Right lobe of liver (tissue), 6 donors: ENCODE data around the gene SH3GL3. TPM values are rescaled to one million over a fixed set of nuclear protein-coding genes. Genes with fewer than 3 reads are reported as not detected.

Experiments used
- ATAC-seq, 4 donors: fragments of 200-7000 bp; cut with Tn5 transposase; one replicate each; pipeline ENCODE4 v1.9.1; 2020; ENCODE audit warnings: mild to moderate bottlenecking in 4 of 4, moderate library complexity in 4 of 4
- DNase-seq, 3 donors: peaks; one replicate each; pipeline ENCODE4 v3.0.0-alpha.2; 2020
- H3K27ac ChIP-seq, 3 donors: fragments of 200-600 bp; one replicate each; pipeline ENCODE4 v1.8.0; 2022
- H3K27me3 ChIP-seq, 2 donors: fragments of 200-600 bp; one replicate each; pipeline ENCODE4 v1.8.0; 2022
- H3K36me3 ChIP-seq, 4 donors: fragments of 200-600 bp; sonication (generic) in 1 of 4; one replicate each; pipeline versions ENCODE4 v1.5.1 to v1.8.0; 2017 to 2022; ENCODE audit warnings: control low read depth in 1 of 4
- H3K4me1 ChIP-seq, 4 donors: fragments of 200-600 bp; sonication (generic) in 1 of 4; one replicate each; pipeline versions ENCODE4 v1.5.1 to v1.8.0; 2017 to 2022; ENCODE audit warnings: control low read depth in 1 of 4
- H3K4me3 ChIP-seq, 3 donors: fragments of 200-600 bp; one replicate each; pipeline ENCODE4 v1.8.0; 2022
- H3K9me3 ChIP-seq, 4 donors: fragments of 200-600 bp; sonication (generic) in 1 of 4; one replicate each; pipeline versions ENCODE4 v1.5.1 to v1.8.0; 2017 to 2022; ENCODE audit warnings: control low read depth in 1 of 4
- CTCF ChIP-seq, 4 donors: fragments of 200-600 bp in 3 of 4; fragments of 450-650 bp in 1 of 4; IDR thresholded peaks; one replicate each; pipeline versions ENCODE4 v1.5.1 to v1.8.0; 2016 to 2022; ENCODE audit warnings: antibody characterized with exemption in 4 of 4, mild to moderate bottlenecking in 2 of 4
- POLR2A ChIP-seq: fragments of 450-650 bp; IDR thresholded peaks from one replicate; pipeline ENCODE4 v1.6.1; 2017; ENCODE audit warnings: antibody characterized with exemption, mild to moderate bottlenecking
- WGBS: methylation state at CpG from one replicate; pipeline ENCODE4 v1.1.6; 2018; ENCODE audit warnings: low coverage, low lambda C conversion rate; ENCODE audit not compliant: insufficient coverage; ENCODE audit errors: missing lambda C conversion rate; 5-methylcytosine and 5-hydroxymethylcytosine counted together
- intact Hi-C, 2 donors: fragments of 100-400 bp; cut with DNase I; formaldehyde crosslinking; loops; one replicate each; pipeline versions ENCODE4 v1.11.2 to v1.14.1; 2022
- total RNA-seq, 6 experiments: library from RNA; depleted of rRNA in 2 of 6; stranded (reverse); fragments of >200 nt in 2 of 6; fragmentation: NEBNext Ultra II Directional in 3 of 6; extraction: Animal tissue kit (Norgen Biotek cat#: 25700) in 3 of 6; gene quantifications; one replicate each; pipeline versions ENCODE4 v1.1.0 to v1.2.4, GENCODE V29; 2016 to 2023
- donor health status: DM: no; HTN: yes; CAD: no.
- donor health status: DM: no; HTN: no; CAD: no.
- donor health status: DM: no; HTN: no; CAD: no.
- donor health status: DM: no; HTN: yes; CAD: no.
- donor health status: DM: no; HTN: yes; CAD: no.

SH3GL3 gene
- total RNA-seq, 6 experiments from 2014 or later: not detected

DNA sequence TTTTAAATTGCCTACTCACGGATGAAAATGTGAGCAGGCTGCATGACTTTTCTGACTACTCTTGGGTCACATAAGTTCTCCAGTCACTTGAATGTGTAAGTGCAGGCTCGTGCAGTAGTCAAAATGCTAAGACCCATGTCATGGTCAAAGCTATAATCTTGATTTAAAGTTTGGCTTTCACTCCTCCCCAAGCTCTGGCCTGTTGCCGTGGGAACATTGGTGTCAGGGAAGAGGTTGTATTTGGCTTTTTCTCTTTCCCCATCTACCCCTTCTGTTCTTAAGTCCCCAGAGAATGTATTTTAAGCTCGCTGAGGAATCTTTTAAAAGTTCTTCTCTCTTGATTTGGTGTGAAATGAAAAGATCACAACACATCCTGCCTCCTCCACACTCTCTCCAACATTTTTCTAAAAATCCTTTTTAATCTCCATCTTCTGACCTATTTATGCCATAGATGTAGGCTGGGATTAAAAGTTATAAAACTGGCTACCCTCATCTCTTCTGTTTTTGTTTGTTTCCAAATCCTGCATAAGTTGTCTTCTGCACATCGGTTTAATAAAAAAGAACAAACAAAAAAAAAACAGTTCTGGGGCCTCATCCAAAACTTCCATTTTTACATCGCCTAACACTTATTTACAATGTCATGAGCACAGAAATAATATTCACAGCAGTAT lies 145.4 kb downstream of the SH3GL3 start:
- WGBS: 63% methylated on average over 6 of the region's 6 CpGs
- intact Hi-C loops: no loop called here
- H3K27ac ChIP-seq: no peak overlapping the region
- H3K36me3 ChIP-seq: no peaks in the 10 kb centered on the region
- TF ChIP-seq CTCF (IDR thresholded peaks at IDR 0.05) (no peak), POLR2A (no peak)
- H3K4me1 ChIP-seq: no peaks in the 10 kb centered on the region
- ATAC-seq (no peak), DNase-seq (no peak)
- no peaks in the 10 kb centered on the region for H3K27me3 ChIP-seq
- no peak overlapping the region for H3K4me3 ChIP-seq
- H3K9me3 ChIP-seq: no peaks in the 10 kb centered on the region

- Histone ChIP-seq H3K36me3 (no peaks in the 10 kb centered on the region), H3K27ac (no peak overlapping the region), H3K4me1 (no peaks in the 10 kb centered on the region), H3K27me3 (no peaks in the 10 kb centered on the region), H3K4me3 (no peak overlapping the region), H3K9me3 (no peaks in the 10 kb centered on the region)
- ATAC-seq: no peak
- TF ChIP-seq CTCF (IDR thresholded peaks at IDR 0.05) (no peak), POLR2A (no peak)
- no peak for DNase-seq
- intact Hi-C loops: no loop called here
- WGBS: 79% methylated on average over 1 of the region's 1 CpG
These were observed 148.1 kb downstream of the SH3GL3 start for GRCh38 chr15:83595191-83595590.

GRCh38 chr15:83598031-83598430 lies 150.9 kb downstream of the SH3GL3 start:
- Histone ChIP-seq H3K36me3 (no peaks in the 10 kb centered on the region), H3K4me1 (no peaks in the 10 kb centered on the region), H3K4me3 (no peak overlapping the region), H3K27me3 (no peaks in the 10 kb centered on the region), H3K27ac (no peak overlapping the region), H3K9me3 (no peaks in the 10 kb centered on the region)
- intact Hi-C loops: no loop called here
- ATAC-seq (no peak), DNase-seq (no peak)
- WGBS: 100% methylated on average over 1 of the region's 2 CpGs
- TF ChIP-seq POLR2A: no peak
- no peak for TF ChIP-seq CTCF (IDR thresholded peaks at IDR 0.05)

- intact Hi-C loops: no loop called here
- TF ChIP-seq CTCF (IDR thresholded peaks at IDR 0.05) (no peak), POLR2A (no peak)
- DNase-seq (no peak), ATAC-seq (no peak)
- no peaks in the 10 kb centered on the region for H3K27me3 ChIP-seq
- no peak overlapping the region for H3K4me3 ChIP-seq
- WGBS: no CpG with 5 or more reads among the region's 2 CpGs
- H3K27ac ChIP-seq: no peak overlapping the region
- no peaks in the 10 kb centered on the region for H3K9me3 ChIP-seq
- H3K4me1 ChIP-seq: no peaks in the 10 kb centered on the region
- H3K36me3 ChIP-seq: no peaks in the 10 kb centered on the region
These were observed 154.9 kb downstream of the SH3GL3 start for GRCh38 chr15:83602021-83602420.
